Panc1 (cell line): Measurements from ENCODE around the gene ADGRG2. TPM values are rescaled to one million over a fixed set of nuclear protein-coding genes. Genes with fewer than 3 reads are reported as not detected.
"Not testable (repeated sequence)": the region's sequence is repeated elsewhere in the genome, so short reads cannot be mapped to it uniquely, and the experiment has no call there.

Experiments used
- ATAC-seq: fragments of 200-7000 bp; cut with Tn5 transposase; 2 replicates; pipeline ENCODE4 v1.9.1; 2020; ENCODE audit warnings: mild to moderate bottlenecking, moderate library complexity
- BruUV-seq: library from RNA; stranded (reverse); fragments of 400-500 nt; replicated peaks from 2 replicates; lab custom pipeline; 2021; lab: Mats Ljungman, UMichigan
- CTCF ChIA-PET: fragments of 300-600 bp; sonication (Branson Sonifier 250); formaldehyde crosslinking; loops from one replicate; lab custom pipeline; 2022; ENCODE audit warnings: antibody characterized with exemption; lab: Charles Lee
- POLR2A ChIA-PET: fragments of 300-600 bp; sonication (Branson Sonifier 250); formaldehyde crosslinking; loops from one replicate; lab custom pipeline; 2022; ENCODE audit warnings: antibody characterized with exemption; lab: Charles Lee
- DNase-seq: peaks from one replicate; pipeline ENCODE4 v3.0.0-alpha.2; 2010; ENCODE audit warnings: low read depth, low spot score
- H3K27ac ChIP-seq: 2 replicates; pipeline ENCODE4 v1.5.1; 2011; ENCODE audit warnings: mild to moderate bottlenecking, low read length, inconsistent platforms
- H3K27me3 ChIP-seq: fragments of 200-500 bp; sonication (Bioruptor generic); 2 replicates; pipeline ENCODE4 v1.6.0; 2014; ENCODE audit warnings: low read length, inconsistent platforms; ENCODE audit not compliant: control insufficient read depth, insufficient read depth
- H3K36me3 ChIP-seq: fragments of 200-500 bp; sonication (Bioruptor generic); 2 replicates; pipeline ENCODE4 v1.5.1; 2014; ENCODE audit warnings: inconsistent platforms, mild to moderate bottlenecking, low read length, moderate library complexity; ENCODE audit not compliant: control insufficient read depth, insufficient read depth
- H3K4me1 ChIP-seq: 2 replicates; pipeline ENCODE4 v1.5.1; 2011; ENCODE audit warnings: inconsistent platforms, mild to moderate bottlenecking, low read length, moderate library complexity; ENCODE audit not compliant: control insufficient read depth, insufficient read depth
- H3K4me3 ChIP-seq, 2 experiments: 2 replicates each; pipeline ENCODE4 v1.5.1; 2011 to 2012; ENCODE audit warnings: low read depth in 2 of 2, low read length in 2 of 2, mild to moderate bottlenecking in 2 of 2, inconsistent platforms in 1 of 2, moderate library complexity in 1 of 2
- H3K9me3 ChIP-seq: fragments of 200-500 bp; sonication (Bioruptor generic); 2 replicates; pipeline ENCODE4 v1.5.1; 2014; ENCODE audit warnings: low read depth, mild to moderate bottlenecking, inconsistent platforms, low read length, moderate library complexity; ENCODE audit not compliant: control insufficient read depth, insufficient read depth
- CTCF ChIP-seq: fragments of 450-650 bp; IDR thresholded peaks from 2 replicates; pipeline ENCODE4 v1.5.1; 2017; ENCODE audit warnings: mild to moderate bottlenecking
- POLR2AphosphoS5 ChIP-seq: IDR thresholded peaks from 2 replicates; pipeline ENCODE4 v1.6.1; 2012; ENCODE audit warnings: mild to moderate bottlenecking, low read depth, low read length, moderate library complexity
- REST ChIP-seq, 2 experiments: IDR thresholded peaks; 2 replicates each; pipeline ENCODE4 v1.6.1; 2011 to 2012; ENCODE audit warnings: low read depth in 2 of 2, control low read depth in 1 of 2, low read length in 1 of 2, mild to moderate bottlenecking in 1 of 2, moderate library complexity in 1 of 2; ENCODE audit not compliant: insufficient read depth in 1 of 2
- SIN3A ChIP-seq: IDR thresholded peaks from 2 replicates; pipeline ENCODE4 v1.6.1; 2012; ENCODE audit warnings: low read depth, mild to moderate bottlenecking, low read length, moderate library complexity, borderline replicate concordance; ENCODE audit not compliant: insufficient read depth
- TCF7L2 ChIP-seq: IDR thresholded peaks from 2 replicates; pipeline ENCODE4 v1.6.1; 2011; ENCODE audit warnings: mild to moderate bottlenecking, low read depth, low read length, inconsistent platforms
- in situ Hi-C: cut with HindIII; loops from 2 replicates; pipeline ENCODE4 v1.10.0; 2016; ENCODE audit warnings: low sequenced_read_pairs, low pct_unique_long_range_greater_than_20kb
- intact Hi-C: fragments of 100-400 bp; cut with micrococcal nuclease; formaldehyde crosslinking; loops from one replicate; pipeline ENCODE4 v1.10.0; 2022; ENCODE audit not compliant: unreplicated experiment
- total RNA-seq: library from RNA; stranded (reverse); gene quantifications from one replicate; pipeline ENCODE4 v1.2.1, GENCODE V29; 2021; ENCODE audit not compliant: unreplicated experiment

ADGRG2 gene
- total RNA-seq, 1 experiment from 2014 or later: 2.0 TPM

GRCh38 chrX:19070555-19070994 is 51.7 kb downstream of the ADGRG2 start:
- Histone ChIP-seq H3K4me3 (no peak overlapping the region), H3K4me1 (no peaks in the 10 kb centered on the region), H3K27me3 (no peaks in the 10 kb centered on the region), H3K27ac (no peak overlapping the region), H3K9me3 (no peaks in the 10 kb centered on the region), H3K36me3 (no peaks in the 10 kb centered on the region)
- DNase-seq (no peak), ATAC-seq (no peak)
- BruUV-seq: no TSS peak
- CTCF ChIA-PET: no interaction called here
- in situ Hi-C loops: no loop called here
- intact Hi-C loops: no loop called here
- POLR2A ChIA-PET: no interaction called here
- TF ChIP-seq REST (IDR thresholded peaks at IDR 0.05; ENCODE audit: insufficient read depth in 1 of 2, low read depth in 2 of 2, low read length in 1 of 2): no peak
- no peak for TF ChIP-seq SIN3A
- no peak for TF ChIP-seq CTCF
- no peak for TF ChIP-seq POLR2AphosphoS5
- no peak for TF ChIP-seq TCF7L2

- BruUV-seq, in situ Hi-C loops, H3K36me3 ChIP-seq, DNase-seq, H3K9me3 ChIP-seq, H3K27me3 ChIP-seq, H3K4me3 ChIP-seq, intact Hi-C loops, H3K27ac ChIP-seq, H3K4me1 ChIP-seq, CTCF ChIA-PET, ATAC-seq: not testable (repeated sequence)
- POLR2A ChIA-PET: interaction anchor here (0.7 kb wide), 1 partner anchor 1507 kb away, joined by 12 read pairs; no protein-coding TSS in a partner anchor
These were observed 55.3 kb downstream of the ADGRG2 start for GRCh38 chrX:19066987-19067386.

GRCh38 chrX:19065535-19065934 is 56.7 kb downstream of the ADGRG2 start:
- no peaks in the 10 kb centered on the region for H3K9me3 ChIP-seq
- ATAC-seq (no peak), DNase-seq (no peak)
- no peaks in the 10 kb centered on the region for H3K27me3 ChIP-seq
- no peak overlapping the region for H3K4me3 ChIP-seq
- intact Hi-C loops: no loop called here
- H3K4me1 ChIP-seq: no peaks in the 10 kb centered on the region
- no peak overlapping the region for H3K27ac ChIP-seq
- TF ChIP-seq POLR2AphosphoS5 (no peak), REST (IDR thresholded peaks at IDR 0.05; ENCODE audit: insufficient read depth in 1 of 2, low read depth in 2 of 2, low read length in 1 of 2) (no peak), SIN3A (no peak), CTCF (no peak), TCF7L2 (no peak)
- BruUV-seq: no TSS peak
- in situ Hi-C loops: no loop called here
- ChIA-PET POLR2A (no interaction called here), CTCF (no interaction called here)
- H3K36me3 ChIP-seq: no peaks in the 10 kb centered on the region
